Mammary epithelial cell (primary cell): Measurements from ENCODE around the gene GON7.
"Not testable (repeated sequence)": the region's sequence is repeated elsewhere in the genome, so short reads cannot be mapped to it uniquely, and the experiment has no call there.

ENCODE experiments used
- EZH2 ChIP-seq: IDR thresholded peaks from 2 replicates; pipeline ENCODE4 v1.6.1; 2012; ENCODE audit warnings: low read length, inconsistent platforms, borderline replicate concordance
- TF ChIP-seq, protein P1 (sequence below), 2 donors: IDR thresholded peaks in 1 of 2; conservative IDR thresholded peaks in 1 of 2; 2 replicates each; pipeline ENCODE4 v1.5.1; 2011 to 2012; ENCODE audit warnings: inconsistent platforms in 2 of 2, low read length in 2 of 2, mild to moderate bottlenecking in 2 of 2, control low read depth in 1 of 2, low read depth in 1 of 2; ENCODE audit not compliant: insufficient read depth in 1 of 2; ENCODE audit errors: extremely low read depth in 1 of 2

DNA sequence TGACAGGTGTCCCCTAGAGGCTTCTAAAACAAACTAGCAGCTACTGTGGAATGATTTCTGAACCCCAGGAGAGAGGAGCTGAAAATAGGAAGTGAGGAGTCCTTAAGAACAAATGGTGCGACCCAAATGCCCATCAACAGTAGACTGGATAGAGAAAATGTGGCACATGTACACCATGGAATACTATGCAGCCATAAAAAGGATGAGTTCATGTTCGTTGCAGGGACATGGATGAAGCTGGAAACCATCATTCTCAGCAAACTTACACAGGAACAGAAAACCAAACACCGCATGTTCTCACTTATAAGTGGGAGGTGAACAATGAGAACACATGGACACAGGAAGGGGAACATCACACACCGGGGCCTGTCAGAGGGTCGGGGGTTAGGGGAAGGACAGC is 26.2 kb upstream of the GON7 start:
- TF ChIP-seq, protein P1, sequence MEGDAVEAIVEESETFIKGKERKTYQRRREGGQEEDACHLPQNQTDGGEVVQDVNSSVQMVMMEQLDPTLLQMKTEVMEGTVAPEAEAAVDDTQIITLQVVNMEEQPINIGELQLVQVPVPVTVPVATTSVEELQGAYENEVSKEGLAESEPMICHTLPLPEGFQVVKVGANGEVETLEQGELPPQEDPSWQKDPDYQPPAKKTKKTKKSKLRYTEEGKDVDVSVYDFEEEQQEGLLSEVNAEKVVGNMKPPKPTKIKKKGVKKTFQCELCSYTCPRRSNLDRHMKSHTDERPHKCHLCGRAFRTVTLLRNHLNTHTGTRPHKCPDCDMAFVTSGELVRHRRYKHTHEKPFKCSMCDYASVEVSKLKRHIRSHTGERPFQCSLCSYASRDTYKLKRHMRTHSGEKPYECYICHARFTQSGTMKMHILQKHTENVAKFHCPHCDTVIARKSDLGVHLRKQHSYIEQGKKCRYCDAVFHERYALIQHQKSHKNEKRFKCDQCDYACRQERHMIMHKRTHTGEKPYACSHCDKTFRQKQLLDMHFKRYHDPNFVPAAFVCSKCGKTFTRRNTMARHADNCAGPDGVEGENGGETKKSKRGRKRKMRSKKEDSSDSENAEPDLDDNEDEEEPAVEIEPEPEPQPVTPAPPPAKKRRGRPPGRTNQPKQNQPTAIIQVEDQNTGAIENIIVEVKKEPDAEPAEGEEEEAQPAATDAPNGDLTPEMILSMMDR (conservative IDR thresholded peaks at IDR 0.05 in 1 of 2, IDR thresholded peaks at IDR 0.05 in 1 of 2; ENCODE audit: extremely low read depth in 1 of 2, insufficient read depth in 1 of 2, low read depth in 1 of 2, low read length in 2 of 2), result not testable (repeated sequence)
- TF ChIP-seq EZH2, result not testable (repeated sequence)
